Measurements from ENCODE around the gene TNFRSF25.

DNA sequence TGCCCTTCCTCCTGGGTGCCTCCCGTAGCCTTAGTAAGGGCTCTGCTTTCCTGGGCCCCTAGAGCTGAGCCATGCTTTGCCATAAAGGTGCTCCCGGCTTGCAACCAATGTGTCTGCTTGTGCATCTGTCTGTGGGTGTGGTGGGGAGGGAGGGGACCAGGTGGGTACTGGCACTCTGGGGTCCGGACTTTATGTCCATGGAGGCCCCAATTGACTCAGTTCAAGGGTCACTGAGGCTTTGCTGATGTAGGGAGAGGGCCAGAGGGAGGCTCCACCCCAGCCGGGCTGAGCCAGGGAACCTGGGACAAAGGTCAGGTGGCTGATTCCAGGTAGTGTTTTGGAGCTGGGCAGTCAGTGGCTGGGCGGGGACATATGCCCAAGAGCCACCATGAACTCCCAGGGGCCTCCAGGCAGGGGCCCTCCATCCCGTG lies 15.0 kb downstream of the TNFRSF25 start:
- TF ChIP-seq, protein P1, sequence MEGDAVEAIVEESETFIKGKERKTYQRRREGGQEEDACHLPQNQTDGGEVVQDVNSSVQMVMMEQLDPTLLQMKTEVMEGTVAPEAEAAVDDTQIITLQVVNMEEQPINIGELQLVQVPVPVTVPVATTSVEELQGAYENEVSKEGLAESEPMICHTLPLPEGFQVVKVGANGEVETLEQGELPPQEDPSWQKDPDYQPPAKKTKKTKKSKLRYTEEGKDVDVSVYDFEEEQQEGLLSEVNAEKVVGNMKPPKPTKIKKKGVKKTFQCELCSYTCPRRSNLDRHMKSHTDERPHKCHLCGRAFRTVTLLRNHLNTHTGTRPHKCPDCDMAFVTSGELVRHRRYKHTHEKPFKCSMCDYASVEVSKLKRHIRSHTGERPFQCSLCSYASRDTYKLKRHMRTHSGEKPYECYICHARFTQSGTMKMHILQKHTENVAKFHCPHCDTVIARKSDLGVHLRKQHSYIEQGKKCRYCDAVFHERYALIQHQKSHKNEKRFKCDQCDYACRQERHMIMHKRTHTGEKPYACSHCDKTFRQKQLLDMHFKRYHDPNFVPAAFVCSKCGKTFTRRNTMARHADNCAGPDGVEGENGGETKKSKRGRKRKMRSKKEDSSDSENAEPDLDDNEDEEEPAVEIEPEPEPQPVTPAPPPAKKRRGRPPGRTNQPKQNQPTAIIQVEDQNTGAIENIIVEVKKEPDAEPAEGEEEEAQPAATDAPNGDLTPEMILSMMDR (IDR thresholded peaks at IDR 0.05), result no peak
- TF ChIP-seq POLR2A (IDR thresholded peaks at IDR 0.05), result no peak
